ENCODE results near the gene UBL4B.

Gene UBL4B

DNA sequence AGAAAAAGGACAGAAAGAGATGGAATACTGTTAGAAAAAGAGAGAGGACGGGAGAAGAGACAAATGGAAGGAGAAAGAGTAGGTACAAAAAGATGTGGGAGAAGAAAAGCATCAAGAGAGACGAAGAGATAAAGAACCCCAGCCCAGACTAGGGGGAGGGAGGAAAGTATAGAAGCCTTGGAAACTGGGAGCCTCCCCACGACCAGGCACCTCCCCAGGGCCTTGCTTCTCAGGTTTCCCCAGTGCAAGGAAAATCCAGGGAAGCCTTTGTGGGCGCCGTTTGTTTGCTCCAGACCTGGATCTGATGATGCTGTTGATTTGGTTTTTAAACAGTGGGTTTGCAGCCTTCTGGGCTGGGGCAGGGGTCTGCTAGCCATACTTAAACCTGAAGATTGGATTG lies 26.6 kb upstream of the UBL4B start:
- DNase-seq: no peak

DNA sequence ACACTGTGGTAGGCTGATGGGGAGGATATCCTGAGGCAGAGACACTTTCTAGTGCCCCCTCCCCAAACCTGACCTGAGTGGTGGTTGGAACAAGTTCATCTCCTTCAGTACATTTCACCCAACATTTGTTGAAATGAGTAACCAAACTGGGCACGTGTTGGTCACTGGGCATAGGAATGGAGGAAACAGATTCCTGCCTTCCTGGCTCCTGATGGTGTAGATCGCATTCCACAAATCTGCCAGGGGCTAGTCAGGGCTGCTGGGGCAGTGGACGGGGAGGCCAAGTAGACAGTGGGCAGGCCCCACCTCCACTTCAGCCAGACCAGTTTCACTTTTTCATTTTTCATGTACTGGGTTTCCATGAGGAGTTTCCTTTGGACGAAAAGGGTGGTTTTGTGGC lies 25.3 kb upstream of the UBL4B start:
- no peak for DNase-seq

DNA sequence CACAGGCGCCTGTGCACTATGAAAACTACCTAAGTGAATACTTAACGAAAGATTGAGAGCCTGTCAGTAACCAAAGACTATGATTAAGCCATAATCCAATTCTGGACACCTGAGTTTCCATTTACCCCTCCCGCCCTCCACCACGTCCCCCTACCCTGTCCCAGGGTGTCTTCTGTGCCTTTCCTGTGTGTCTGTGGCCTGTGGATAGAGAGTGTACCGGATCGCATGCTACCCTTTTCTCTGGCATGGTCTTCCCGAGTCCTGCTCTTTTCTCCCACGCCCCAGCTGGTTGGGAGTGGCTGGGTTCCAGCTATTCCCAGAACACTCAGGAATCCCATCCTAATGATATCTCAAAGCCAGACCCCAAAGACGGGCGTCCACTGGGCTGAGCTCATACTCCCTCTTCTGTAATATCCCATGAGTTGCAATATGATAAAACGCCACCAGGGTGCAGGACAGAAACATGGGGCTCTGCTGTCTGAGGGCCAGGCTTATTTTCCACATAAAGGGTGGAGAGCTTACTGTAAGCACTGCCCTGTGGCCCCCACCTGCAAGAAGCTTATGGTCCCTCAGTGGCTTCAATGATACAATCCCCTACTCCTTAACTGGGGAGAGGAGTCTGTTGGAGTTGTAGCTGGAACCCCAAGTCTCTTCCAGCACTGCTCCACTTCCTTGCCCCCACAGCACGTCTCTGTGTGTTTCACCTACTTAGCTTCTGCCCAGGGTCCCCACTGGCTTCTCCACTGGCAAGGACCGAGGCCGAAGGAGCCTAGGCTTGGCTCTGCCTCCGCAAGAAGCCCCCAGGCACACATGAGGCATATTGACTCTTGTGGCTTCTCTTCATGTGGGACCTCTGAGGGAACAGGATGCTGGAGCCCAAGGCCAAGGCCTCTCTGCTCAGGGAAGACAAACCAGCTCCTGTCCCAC lies 24.2 kb upstream of the UBL4B start:
- DNase-seq: peak; percentile 54

DNA sequence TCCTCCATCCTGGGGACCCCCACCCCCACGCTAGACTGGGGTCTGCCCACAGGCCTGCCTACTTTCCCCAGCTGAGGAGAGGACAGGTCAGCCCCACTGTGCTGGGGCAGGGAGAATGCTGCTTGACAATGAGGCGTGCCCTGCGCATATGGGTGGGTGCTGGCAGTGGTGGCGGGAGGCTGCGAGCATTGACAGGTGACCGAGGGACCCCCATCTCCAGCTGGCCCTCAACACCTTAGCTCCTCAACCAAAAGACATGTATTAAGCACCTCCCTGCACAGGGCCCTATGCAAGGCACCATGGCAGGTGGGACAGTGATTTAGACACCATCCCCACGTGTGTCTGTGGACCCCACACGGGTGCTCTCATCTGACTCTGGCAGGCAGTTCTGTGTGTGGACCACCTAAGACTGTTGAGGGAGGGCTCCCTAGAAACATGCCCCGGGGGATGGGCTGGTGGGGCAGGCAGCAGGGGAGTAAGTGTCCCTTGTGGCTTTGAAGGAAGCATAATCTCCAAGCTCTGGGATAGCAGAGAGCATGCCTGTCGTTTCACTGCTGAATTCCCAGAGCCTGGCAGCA lies 23.4 kb upstream of the UBL4B start:
- no peak for DNase-seq

DNA sequence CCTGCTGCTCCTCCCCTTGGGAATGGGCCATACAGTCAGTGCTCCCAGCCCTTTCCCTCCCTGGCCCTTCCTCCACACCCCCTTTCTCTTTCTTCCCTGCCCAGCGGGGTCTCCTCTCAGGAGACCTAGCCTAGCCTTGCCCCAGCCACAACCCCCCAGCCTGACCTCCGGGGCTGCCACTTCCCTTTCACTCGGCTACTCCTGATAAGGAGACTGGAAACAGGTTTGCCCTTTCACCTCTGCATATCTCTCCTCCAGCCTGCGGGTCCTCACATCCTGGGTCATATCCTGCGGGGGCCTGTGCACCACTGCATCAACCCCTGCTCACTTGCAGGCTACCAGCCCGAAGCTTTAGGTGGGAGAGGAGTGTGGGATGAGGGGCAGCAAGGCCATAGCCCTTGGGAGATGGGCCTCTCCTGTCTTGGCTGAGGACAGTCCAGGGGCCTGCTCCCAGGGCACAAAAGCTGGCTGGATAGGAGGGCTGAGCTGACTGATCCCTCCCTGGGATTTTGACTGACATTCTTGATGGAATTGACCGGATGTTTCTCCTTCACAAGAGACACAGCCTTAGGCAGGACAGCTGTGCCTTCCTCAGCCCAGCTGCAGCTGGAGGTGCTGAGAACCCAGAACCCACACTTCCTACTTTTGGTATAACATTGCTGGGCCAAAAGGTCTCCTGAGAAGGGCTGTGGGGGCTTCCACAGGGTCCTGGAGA lies 22.5 kb upstream of the UBL4B start:
- no peak for DNase-seq

DNA sequence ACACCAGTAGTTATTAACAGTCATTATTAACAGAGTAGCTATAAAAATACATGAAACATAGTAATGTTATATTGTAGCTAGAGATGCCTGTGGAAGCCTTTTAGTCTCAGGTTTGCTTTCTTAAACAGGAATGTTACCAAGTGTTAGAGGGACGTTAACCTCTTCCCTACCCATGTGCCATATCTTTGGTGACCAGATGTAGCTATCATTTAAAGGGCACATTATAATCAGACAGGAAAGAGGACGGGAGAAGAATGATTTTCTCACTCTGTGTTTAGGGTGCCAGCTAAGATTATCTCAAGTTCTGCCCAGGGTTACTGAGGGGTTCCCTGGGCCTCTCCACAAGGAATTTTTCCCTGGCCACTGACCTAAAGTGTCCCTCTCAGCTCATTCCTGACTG lies 20.9 kb upstream of the UBL4B start:
- DNase-seq: no peak

DNA sequence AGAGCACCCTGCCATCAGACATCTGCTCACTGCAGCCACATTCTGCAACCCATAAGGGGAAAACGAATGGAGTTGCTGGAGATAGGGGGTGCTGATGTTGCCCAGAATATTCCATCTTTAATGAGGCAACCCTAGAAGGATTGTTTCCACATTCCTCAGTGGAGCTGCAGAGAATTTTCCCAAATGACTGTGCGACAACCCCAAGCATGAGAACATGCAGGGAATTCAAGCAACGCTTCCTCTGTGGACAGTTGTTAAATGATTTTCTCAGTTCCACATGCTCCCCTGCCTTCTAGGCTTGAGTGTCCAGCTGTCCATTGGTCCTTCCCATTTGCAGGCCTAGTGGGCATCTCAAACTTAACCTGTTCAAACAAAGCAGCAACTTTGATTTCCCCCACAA lies 20.5 kb upstream of the UBL4B start:
- DNase-seq: no peak

DNA sequence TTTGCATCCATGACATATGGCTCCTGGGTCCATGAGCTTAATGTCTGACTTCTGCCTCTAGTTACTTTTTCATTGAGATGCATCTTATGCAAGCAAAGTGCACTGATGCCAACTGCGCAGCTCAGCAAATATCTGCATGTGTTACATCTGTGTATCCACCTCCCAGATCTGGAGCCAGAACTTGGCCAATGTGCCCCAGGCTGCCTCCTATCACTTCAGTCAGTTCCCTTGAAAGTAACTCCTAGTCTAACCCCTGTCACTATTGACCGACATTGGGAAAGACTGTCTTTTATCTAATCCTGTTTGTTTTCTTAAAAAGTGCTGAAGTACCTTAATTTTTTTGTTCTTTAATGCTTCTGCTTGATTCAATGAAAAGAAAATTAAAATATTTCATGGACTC lies 19.3 kb upstream of the UBL4B start:
- DNase-seq: no peak

DNA sequence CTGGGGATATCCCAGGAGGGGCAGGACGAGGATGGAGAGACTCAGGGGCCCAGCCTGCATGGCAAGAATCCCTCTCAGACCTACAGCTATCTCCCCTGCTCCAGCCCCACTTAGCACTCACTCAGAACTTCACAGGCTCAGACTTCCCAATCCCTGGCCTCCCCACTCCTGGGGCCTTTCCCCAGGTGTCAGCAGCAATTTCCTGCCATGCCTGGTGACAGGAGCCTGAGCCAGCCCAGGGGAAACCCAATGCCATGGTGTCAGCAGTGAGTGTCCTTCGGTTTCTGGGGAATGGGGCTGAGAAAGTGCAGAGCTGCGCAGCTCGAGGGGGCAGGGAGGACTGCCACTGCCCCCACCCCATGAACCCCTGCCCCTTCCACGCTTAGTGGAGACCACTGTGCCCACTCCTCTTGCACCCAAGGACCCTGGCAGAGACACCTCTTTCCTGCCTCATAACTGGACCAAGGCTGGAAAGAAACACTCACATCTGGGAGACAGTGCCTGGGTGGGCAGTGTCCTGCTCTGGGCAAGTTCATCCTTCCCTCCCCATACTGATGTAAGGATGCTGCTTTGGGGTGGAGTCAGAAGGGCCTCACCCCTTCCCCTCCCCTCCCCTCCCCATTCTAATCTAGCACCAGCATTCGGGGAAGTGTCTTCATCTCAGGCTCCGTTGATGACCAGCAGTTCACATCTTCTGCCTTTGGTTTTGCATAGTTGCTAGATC lies 17.1 kb upstream of the UBL4B start:
- DNase-seq: no peak

DNA sequence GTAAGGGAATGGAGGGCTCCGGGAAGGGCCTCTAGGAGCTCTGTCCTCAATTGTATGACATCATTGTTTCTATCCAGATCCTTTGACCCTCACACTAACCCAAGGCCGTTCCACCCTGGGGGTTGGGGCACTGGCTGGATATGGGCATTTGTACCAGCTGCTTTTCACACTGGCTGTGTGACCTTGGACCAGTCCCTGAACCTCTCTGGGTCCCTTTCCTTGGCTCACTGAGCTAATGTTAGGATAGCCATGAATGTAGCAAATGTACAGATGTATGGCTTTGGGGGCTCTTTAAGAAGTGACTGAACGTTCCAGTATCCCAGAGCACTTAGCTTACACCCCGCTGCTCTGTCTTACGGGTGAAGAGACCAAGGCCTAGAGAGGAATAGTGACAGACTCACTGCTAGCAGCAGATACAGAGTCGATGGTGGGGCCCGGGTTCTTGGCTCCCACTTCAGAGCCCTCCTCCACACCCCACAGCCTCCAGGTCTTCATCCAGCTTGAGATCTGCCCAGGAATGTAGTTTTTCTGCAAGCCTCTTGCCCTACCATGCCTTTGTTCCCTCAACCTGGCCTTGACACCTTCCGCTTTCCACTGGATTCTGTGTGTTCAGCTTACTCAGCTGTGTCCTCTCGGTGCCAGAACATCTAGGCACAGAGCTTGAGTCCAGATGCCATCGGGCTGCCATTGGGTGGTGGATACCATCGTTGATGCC lies 14.6 kb upstream of the UBL4B start:
- DNase-seq: no peak

DNA sequence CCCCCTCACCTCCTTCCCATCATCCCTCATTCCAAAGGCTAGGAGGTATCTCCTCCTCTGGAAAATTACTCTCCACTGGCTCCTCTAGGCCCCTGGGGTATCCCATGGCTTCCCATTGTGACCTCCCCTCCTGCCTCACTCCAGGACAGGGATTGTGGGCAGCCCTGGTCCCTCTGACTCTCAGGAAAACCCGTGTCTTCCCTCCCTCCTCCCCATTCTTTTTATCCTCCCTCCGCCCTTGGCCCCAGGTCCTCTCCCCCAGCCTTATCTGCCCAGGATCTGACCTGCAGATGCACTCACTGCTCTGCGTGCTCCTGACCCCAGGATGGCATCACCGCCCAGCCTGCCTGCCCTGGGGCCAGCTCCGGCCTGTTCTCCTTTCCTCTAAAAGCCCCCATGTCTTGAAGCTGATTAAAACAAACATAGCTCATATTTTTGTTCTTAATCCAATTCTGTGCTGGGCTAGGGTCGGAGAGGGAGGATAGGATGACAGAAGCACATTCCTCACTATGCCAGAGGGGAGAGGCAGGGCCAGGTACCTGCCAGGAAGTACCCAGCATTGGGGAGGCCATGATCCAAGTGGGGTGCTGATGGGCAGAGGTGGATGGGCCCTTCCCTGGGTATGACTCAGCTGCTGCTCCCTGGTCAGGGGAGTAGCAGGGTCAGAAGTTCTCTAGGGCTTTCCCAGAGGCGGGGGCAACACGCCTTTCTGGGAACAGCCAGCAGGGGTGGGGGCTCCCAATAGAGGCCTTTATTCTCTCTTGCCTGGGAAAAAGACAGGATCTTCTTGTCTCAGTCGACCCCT lies 13.8 kb upstream of the UBL4B start:
- no peak for DNase-seq

DNA sequence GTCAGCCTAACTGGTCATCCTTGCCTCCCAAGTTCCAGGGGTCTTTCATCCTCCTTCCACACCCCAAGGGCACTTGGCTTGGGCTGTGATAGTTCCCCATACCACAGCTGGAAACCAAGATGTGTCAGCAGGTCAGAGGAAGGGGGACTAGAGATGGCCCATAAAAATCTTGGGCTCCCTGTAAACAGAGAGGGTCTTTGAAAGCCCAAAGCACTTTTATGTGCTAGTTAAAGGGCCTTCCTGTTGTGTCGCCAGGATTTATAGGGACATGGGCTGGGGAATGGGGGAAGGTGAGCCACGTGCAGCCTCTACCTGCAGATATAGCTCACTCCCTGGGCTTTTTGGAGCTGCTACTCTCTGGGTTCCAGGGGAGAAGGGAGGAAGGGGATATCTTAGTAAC lies 11.9 kb upstream of the UBL4B start:
- no peak for DNase-seq

DNA sequence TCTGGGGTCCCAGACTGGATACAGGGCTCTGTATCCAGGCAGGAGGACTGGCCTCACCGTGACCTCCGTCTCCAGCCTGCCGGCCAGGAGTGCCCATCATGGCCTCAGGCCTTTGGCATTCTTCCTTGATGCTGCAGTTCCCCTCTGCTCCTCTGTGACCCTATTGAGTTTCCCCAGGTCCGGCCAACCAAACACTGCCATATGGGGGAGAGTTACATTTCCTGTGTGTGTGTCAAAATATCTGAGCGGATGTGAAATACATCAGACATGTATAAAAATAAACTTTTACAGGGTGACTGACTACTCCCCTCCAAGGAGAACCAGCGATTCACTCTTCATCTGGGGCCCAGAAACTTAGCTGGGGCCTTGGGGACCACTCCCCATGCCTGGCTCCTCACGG lies 10.2 kb upstream of the UBL4B start:
- no peak for DNase-seq

DNA sequence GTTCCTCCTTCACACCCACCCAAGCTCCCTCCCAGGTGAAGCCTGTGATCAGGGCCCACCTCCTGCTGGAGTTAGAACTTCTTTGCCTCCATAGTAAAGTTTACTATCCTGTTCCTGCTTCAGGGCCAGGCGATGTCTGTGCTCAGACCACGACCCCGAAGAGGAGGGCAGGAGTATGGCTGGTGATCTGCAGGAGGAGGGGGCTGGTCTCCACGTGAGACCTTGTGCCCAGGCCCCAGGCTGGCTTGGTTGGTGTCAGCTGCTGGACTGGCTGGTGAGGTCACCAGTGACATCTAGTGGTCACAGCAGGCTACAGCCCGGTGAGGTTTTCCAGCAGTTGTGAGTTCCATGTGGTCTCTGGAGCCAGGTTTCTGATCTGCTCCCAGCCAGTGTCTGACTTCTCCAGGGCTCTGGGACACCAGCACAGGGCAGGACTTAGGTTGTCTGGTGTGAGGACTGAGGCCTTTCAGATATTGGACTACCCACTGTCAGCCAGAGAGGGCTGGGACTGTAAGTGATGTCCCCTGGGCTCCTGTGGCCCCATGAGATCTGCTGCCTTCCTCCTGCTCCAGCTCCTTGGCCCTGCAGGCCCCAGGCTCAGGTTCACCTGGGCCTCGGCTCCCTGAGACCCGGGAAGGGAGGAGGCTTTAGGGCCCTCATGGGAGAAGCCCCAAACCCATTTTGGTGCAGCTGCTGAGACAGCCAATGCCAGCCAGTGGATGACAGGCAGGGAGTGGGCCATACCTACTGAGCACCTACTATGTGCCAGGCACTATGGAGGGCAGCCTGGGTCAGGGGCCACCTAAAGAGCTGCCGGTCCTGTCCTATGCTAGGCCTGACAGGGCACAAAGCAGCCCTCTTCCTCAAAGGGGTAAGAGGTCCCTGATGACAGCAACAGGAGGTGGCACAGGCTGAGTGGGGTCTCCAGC lies 6.0 kb upstream of the UBL4B start:
- DNase-seq: peak; percentile 51

DNA sequence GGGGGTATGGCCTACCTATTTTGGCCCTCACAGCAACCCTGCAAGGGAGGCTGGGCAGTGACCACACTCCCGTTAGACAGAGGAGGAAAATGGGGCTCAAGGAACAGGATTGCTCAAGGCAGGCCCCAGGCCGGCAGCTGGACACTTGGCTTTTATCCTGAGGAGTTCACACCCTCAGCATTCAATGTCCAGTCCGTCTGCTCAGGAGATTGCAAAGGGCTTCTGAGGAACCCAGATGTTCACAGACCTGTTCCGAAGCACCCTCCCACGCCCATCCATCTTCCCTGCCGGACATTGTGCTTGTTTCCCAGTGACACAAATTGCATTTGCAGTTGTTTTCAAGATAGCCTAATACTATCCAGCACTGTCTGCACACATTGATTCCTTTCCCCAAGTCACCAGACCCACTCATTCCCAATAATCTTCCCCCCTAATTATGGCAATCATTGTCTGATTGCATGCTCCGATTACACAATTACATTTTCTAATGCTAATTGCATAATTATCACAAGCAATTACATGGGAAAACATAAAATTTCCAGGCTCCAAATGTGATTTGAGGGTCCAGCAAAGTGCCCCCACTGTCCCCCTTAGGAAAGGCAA lies 4.3 kb upstream of the UBL4B start:
- DNase-seq: no peak

DNA sequence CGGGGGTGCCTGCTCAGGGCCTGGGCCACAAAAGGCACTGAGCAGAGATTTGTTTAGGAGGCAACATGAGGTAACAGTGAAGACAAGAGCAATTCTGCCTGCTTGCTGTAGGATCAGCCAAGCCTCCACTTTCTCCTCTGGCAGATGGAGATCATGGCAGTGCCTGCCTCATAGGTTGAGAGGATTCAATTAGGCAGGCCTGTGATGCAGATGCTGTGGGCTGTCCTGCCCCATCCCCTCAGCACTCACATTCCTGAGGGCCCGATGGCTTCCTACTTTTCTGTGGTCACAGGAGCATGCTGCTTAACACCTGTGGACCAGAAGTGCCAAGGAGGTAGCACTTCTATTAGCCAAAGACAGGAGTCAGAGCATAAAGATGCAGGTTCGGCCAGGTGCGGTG lies 1.2 kb upstream of the UBL4B start:
- no peak for DNase-seq

DNA sequence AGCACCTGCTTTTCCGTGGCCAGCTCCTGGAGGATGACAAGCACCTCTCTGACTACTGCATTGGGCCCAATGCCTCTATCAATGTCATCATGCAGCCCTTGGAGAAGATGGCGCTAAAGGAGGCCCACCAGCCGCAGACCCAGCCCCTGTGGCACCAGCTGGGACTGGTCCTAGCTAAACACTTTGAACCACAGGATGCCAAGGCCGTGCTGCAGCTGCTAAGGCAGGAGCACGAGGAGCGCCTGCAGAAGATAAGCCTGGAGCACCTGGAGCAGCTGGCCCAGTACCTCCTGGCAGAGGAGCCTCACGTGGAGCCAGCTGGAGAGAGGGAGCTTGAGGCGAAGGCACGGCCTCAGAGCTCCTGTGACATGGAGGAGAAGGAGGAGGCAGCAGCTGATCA lies 413 bp downstream of the UBL4B start:
- DNase-seq: peak; percentile 84

DNA sequence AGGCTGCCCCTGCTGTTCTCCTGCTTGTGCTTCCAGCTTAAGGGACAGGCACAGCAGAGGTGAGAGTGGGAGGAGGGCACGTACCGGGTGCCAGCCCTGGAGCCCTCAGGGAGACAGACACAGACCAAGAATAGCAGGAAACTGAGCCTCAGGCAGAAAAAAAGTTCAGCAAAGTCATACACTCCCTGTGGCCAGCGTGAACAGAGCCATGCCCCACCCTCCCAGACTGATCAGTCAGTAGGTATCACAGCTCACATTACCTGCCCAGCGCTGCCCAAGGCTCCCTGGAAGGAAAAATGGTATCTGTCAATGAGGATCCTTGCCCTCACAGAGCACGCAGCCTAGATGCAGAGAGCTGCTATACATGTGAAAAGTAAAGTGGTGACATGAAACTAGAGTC lies 1.3 kb downstream of the UBL4B start:
- no peak for DNase-seq

DNA sequence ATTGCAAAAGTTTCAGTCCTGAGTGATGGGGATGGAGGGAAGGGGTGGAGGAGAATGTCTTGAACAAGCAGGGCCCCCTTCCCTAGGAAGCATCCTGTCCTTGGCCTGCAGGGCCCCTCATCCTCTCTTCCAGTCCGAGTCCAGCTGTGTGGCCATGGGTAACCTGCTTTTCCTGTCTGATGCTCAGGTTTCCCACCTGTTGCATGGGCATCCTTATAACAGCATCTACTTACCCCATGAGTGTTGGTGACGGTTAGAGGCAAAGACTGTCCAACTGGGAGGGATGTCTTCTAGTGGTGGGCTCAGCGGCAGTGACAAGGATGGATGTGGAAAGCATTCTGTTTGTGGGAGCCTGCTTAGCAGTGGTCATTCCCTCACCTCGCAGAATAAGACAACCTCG lies 1.9 kb downstream of the UBL4B start:
- DNase-seq: no peak

DNA sequence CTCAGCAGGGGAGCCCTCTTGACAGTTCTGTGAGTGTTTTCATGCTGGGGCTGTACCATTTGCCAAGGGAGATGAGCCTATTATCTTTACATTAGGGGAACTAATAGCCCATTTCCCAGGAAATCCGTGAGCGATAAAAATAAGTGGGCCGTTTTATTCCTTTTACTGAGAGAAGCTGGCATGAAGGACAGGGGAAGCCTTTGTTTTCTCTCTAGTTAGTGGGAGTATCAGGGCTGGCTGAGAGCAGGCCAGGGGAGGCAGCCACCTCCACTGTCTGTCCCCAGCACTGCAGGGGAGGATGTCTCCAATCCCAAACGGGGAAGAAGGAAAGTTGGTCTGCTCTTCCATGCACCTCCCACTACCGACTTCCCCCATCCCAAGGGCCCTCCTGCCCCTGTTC lies 2.5 kb downstream of the UBL4B start:
- DNase-seq: no peak

All from NCI-H774 (cell line).